Activated naive CD8-positive, alpha-beta T cell treated with anti-CD3 and anti-CD28 coated beads, Interleukin-2, amount 50 U/mL, for 24 hours (primary cell): ENCODE results near the gene BLACAT1.
A peak's percentile ranks its signal among the peaks of the same experiment; 100 is the strongest.
"Not testable (repeated sequence)": the region's sequence is repeated elsewhere in the genome, so short reads cannot be mapped to it uniquely, and the experiment has no call there.

ENCODE experiments used
- ATAC-seq: fragments of 150-1000 bp; cut with Tn5 transposase; one replicate; pipeline ENCODE4 v1.10.0; 2021
- DNase-seq: peaks from one replicate; pipeline ENCODE4 v3.0.0; 2021
- H3K27ac Mint-ChIP-seq: one replicate; pipeline ENCODE4 v1.8.0; 2021; ENCODE audit warnings: mild to moderate bottlenecking, mixed read lengths
- H3K27me3 Mint-ChIP-seq: one replicate; pipeline ENCODE4 v1.8.0; 2021; ENCODE audit warnings: mixed read lengths
- H3K36me3 Mint-ChIP-seq: one replicate; pipeline ENCODE4 v1.8.0; 2021; ENCODE audit warnings: low read depth, mixed read lengths
- H3K4me1 Mint-ChIP-seq: one replicate; pipeline ENCODE4 v1.8.0; 2021; ENCODE audit warnings: mixed read lengths
- H3K4me3 Mint-ChIP-seq: one replicate; pipeline ENCODE4 v1.8.0; 2021; ENCODE audit warnings: mild to moderate bottlenecking, moderate library complexity, mixed read lengths
- H3K9me3 Mint-ChIP-seq: one replicate; pipeline ENCODE4 v1.8.0; 2021; ENCODE audit warnings: mixed read lengths

BLACAT1 gene

GRCh38 chr1:205492774-205493173 is 36.9 kb upstream of the BLACAT1 start:
- H3K4me1 Mint-ChIP-seq, result peaks cover 5% of the 10 kb centered on the region
- DNase-seq (no peak), ATAC-seq (no peak)
- no peak overlapping the region for H3K4me3 Mint-ChIP-seq
- H3K9me3 Mint-ChIP-seq, result no peaks in the 10 kb centered on the region
- H3K27me3 Mint-ChIP-seq, result peaks cover 39% of the 10 kb centered on the region
- no peaks in the 10 kb centered on the region for H3K36me3 Mint-ChIP-seq
- H3K27ac Mint-ChIP-seq, result no peak overlapping the region

- no peak for ATAC-seq
- Mint-ChIP-seq H3K4me3 (no peak overlapping the region), H3K9me3 (no peaks in the 10 kb centered on the region), H3K27ac (no peak overlapping the region), H3K4me1 (peaks cover 5% of the 10 kb centered on the region), H3K36me3 (no peaks in the 10 kb centered on the region), H3K27me3 (peaks cover 40% of the 10 kb centered on the region)
- no peak for DNase-seq
Measured at GRCh38 chr1:205492201-205492667, 36.4 kb upstream of the BLACAT1 start.

GRCh38 chr1:205491794-205492193 is 35.9 kb upstream of the BLACAT1 start:
- no peak for DNase-seq
- ATAC-seq, result no peak
- Mint-ChIP-seq H3K4me3 (no peak overlapping the region), H3K27ac (no peak overlapping the region), H3K36me3 (no peaks in the 10 kb centered on the region), H3K4me1 (peaks cover 5% of the 10 kb centered on the region), H3K9me3 (no peaks in the 10 kb centered on the region), H3K27me3 (peaks cover 41% of the 10 kb centered on the region)

GRCh38 chr1:205488074-205488723 is 32.4 kb upstream of the BLACAT1 start:
- Mint-ChIP-seq H3K4me3 (no peak overlapping the region), H3K27me3 (peaks cover 55% of the 10 kb centered on the region), H3K27ac (no peak overlapping the region), H3K36me3 (no peaks in the 10 kb centered on the region), H3K9me3 (no peaks in the 10 kb centered on the region), H3K4me1 (peaks cover 5% of the 10 kb centered on the region)
- DNase-seq (peak; percentile 62), ATAC-seq (peak; percentile 83)

- Mint-ChIP-seq H3K36me3 (no peaks in the 10 kb centered on the region), H3K9me3 (no peaks in the 10 kb centered on the region), H3K27ac (no peak overlapping the region), H3K4me3 (no peak overlapping the region), H3K4me1 (peaks cover 15% of the 10 kb centered on the region), H3K27me3 (peaks cover 55% of the 10 kb centered on the region)
- DNase-seq, result no peak
- no peak for ATAC-seq
Measured at GRCh38 chr1:205486258-205486657, 30.4 kb upstream of the BLACAT1 start.

- H3K4me1 Mint-ChIP-seq, result peaks cover 24% of the 10 kb centered on the region
- peak; percentile 64 for DNase-seq
- no peak overlapping the region for H3K27ac Mint-ChIP-seq
- peak; percentile 45 for ATAC-seq
- no peaks in the 10 kb centered on the region for H3K9me3 Mint-ChIP-seq
- no peaks in the 10 kb centered on the region for H3K36me3 Mint-ChIP-seq
- peaks cover 54% of the 10 kb centered on the region for H3K27me3 Mint-ChIP-seq
- no peak overlapping the region for H3K4me3 Mint-ChIP-seq
Measured at GRCh38 chr1:205484985-205485967, 29.4 kb upstream of the BLACAT1 start.

- H3K27ac Mint-ChIP-seq, result no peak overlapping the region
- peaks cover 47% of the 10 kb centered on the region for H3K27me3 Mint-ChIP-seq
- no peaks in the 10 kb centered on the region for H3K9me3 Mint-ChIP-seq
- H3K4me3 Mint-ChIP-seq, result no peak overlapping the region
- DNase-seq (no peak), ATAC-seq (no peak)
- no peaks in the 10 kb centered on the region for H3K36me3 Mint-ChIP-seq
- H3K4me1 Mint-ChIP-seq, result peaks cover 30% of the 10 kb centered on the region
Measured at GRCh38 chr1:205483372-205483771, 27.5 kb upstream of the BLACAT1 start.

GRCh38 chr1:205482587-205482986 is 26.7 kb upstream of the BLACAT1 start:
- not testable (repeated sequence) for H3K36me3 Mint-ChIP-seq, H3K4me3 Mint-ChIP-seq, H3K9me3 Mint-ChIP-seq, H3K27ac Mint-ChIP-seq, ATAC-seq, DNase-seq
- peaks cover 30% of the 10 kb centered on the region for H3K4me1 Mint-ChIP-seq
- H3K27me3 Mint-ChIP-seq, result peaks cover 43% of the 10 kb centered on the region

GRCh38 chr1:205481629-205482151 is 25.8 kb upstream of the BLACAT1 start:
- Mint-ChIP-seq H3K4me3 (no peak overlapping the region), H3K27me3 (peaks cover 39% of the 10 kb centered on the region), H3K4me1 (peaks cover 30% of the 10 kb centered on the region), H3K36me3 (no peaks in the 10 kb centered on the region), H3K9me3 (no peaks in the 10 kb centered on the region), H3K27ac (no peak overlapping the region)
- ATAC-seq (peak; percentile 10), DNase-seq (peak; percentile 29)

GRCh38 chr1:205481218-205481617 is 25.4 kb upstream of the BLACAT1 start:
- H3K4me1 Mint-ChIP-seq, result peaks cover 30% of the 10 kb centered on the region
- no peak overlapping the region for H3K27ac Mint-ChIP-seq
- no peak for DNase-seq
- no peak overlapping the region for H3K4me3 Mint-ChIP-seq
- H3K9me3 Mint-ChIP-seq, result no peaks in the 10 kb centered on the region
- no peaks in the 10 kb centered on the region for H3K36me3 Mint-ChIP-seq
- peaks cover 36% of the 10 kb centered on the region for H3K27me3 Mint-ChIP-seq
- ATAC-seq, result no peak

- DNase-seq (peak; percentile 70), ATAC-seq (peak; percentile 88)
- peaks cover 28% of the 10 kb centered on the region for H3K4me1 Mint-ChIP-seq
- H3K27ac Mint-ChIP-seq, result peak overlapping the region; percentile 63
- H3K36me3 Mint-ChIP-seq, result peaks cover under 1% of the 10 kb centered on the region
- no peaks in the 10 kb centered on the region for H3K9me3 Mint-ChIP-seq
- peak overlapping the region; percentile 57 for H3K4me3 Mint-ChIP-seq
- peaks cover 30% of the 10 kb centered on the region for H3K27me3 Mint-ChIP-seq
Measured at GRCh38 chr1:205480349-205480985, 24.6 kb upstream of the BLACAT1 start.

GRCh38 chr1:205478985-205479384 is 23.1 kb upstream of the BLACAT1 start:
- not testable (repeated sequence) for ATAC-seq, H3K9me3 Mint-ChIP-seq, H3K36me3 Mint-ChIP-seq, H3K4me3 Mint-ChIP-seq, H3K27ac Mint-ChIP-seq, DNase-seq
- Mint-ChIP-seq H3K27me3 (peaks cover 31% of the 10 kb centered on the region), H3K4me1 (peaks cover 28% of the 10 kb centered on the region)

GRCh38 chr1:205477759-205478247 is 22.0 kb upstream of the BLACAT1 start:
- DNase-seq (no peak), ATAC-seq (no peak)
- Mint-ChIP-seq H3K4me3 (no peak overlapping the region), H3K9me3 (peaks cover 10% of the 10 kb centered on the region), H3K36me3 (peaks cover 10% of the 10 kb centered on the region), H3K27ac (no peak overlapping the region), H3K27me3 (peaks cover 30% of the 10 kb centered on the region), H3K4me1 (peaks cover 27% of the 10 kb centered on the region)

- H3K4me1 Mint-ChIP-seq, result peaks cover 26% of the 10 kb centered on the region
- H3K36me3 Mint-ChIP-seq, result peaks cover 10% of the 10 kb centered on the region
- no peak overlapping the region for H3K4me3 Mint-ChIP-seq
- no peak overlapping the region for H3K27ac Mint-ChIP-seq
- ATAC-seq, result no peak
- DNase-seq, result no peak
- peaks cover 34% of the 10 kb centered on the region for H3K27me3 Mint-ChIP-seq
- H3K9me3 Mint-ChIP-seq, result peaks cover 10% of the 10 kb centered on the region
Measured at GRCh38 chr1:205477121-205477758, 21.4 kb upstream of the BLACAT1 start.
